HG03108 (cell line): ENCODE measurements around the gene TXK.

Experiments
- ATAC-seq: cut with Tn5 transposase; IDR thresholded peaks from one replicate; pipeline ENCODE4 v1.9.1; 2021; ENCODE audit warnings: moderate library complexity; ENCODE audit not compliant: unreplicated experiment

TXK gene

GRCh38 chr4:48108309-48109073 lies 25.6 kb downstream of the TXK start:
- ATAC-seq: no peak

- ATAC-seq: no peak
Observed at GRCh38 chr4:48105230-48105629, 28.8 kb downstream of the TXK start.

GRCh38 chr4:48103483-48104139 lies 30.4 kb downstream of the TXK start:
- no peak for ATAC-seq

GRCh38 chr4:48102303-48102702 lies 31.7 kb downstream of the TXK start:
- no peak for ATAC-seq

- ATAC-seq: no peak
Observed at GRCh38 chr4:48100256-48100655, 33.8 kb downstream of the TXK start.

- no peak for ATAC-seq
Observed at GRCh38 chr4:48095441-48095840, 38.6 kb downstream of the TXK start.

- ATAC-seq: no peak
Observed at GRCh38 chr4:48093991-48094416, 40.0 kb downstream of the TXK start.

GRCh38 chr4:48090621-48091020 lies 43.4 kb downstream of the TXK start:
- ATAC-seq: no peak

- ATAC-seq: no peak
Observed at GRCh38 chr4:48085821-48086589, 48.0 kb downstream of the TXK start.

GRCh38 chr4:48082956-48083355 lies 51.1 kb downstream of the TXK start:
- no peak for ATAC-seq

GRCh38 chr4:48081196-48081595 lies 52.9 kb downstream of the TXK start:
- ATAC-seq: no peak

- no peak for ATAC-seq
Observed at GRCh38 chr4:48079972-48080391, 54.1 kb downstream of the TXK start.

- ATAC-seq: no peak
Observed at GRCh38 chr4:48078862-48079655, 55.0 kb downstream of the TXK start.

GRCh38 chr4:48078425-48078824 lies 55.6 kb downstream of the TXK start:
- no peak for ATAC-seq

- no peak for ATAC-seq
Observed at GRCh38 chr4:48074657-48075056, 59.4 kb downstream of the TXK start.

GRCh38 chr4:48073567-48074103 lies 60.4 kb downstream of the TXK start:
- no peak for ATAC-seq

GRCh38 chr4:48071191-48071590 lies 62.9 kb downstream of the TXK start:
- ATAC-seq: no peak

GRCh38 chr4:48069026-48069425 lies 65.0 kb downstream of the TXK start:
- ATAC-seq: no peak

- no peak for ATAC-seq
Observed at GRCh38 chr4:48068182-48068581, 65.9 kb downstream of the TXK start.

- ATAC-seq: no peak
Observed at GRCh38 chr4:48067536-48067935, 66.5 kb downstream of the TXK start.

GRCh38 chr4:48065587-48066052 lies 68.4 kb downstream of the TXK start:
- peak; percentile 71 for ATAC-seq
